Fibroblast of mammary gland (primary cell): ENCODE measurements around the gene ZBTB7C.
A peak's percentile ranks its signal among the peaks of the same experiment; 100 is the strongest.

Experiments
- DNase-seq: peaks from one replicate; pipeline ENCODE4 v3.0.0-alpha.2; 2010; ENCODE audit warnings: low read depth
- H3K4me3 ChIP-seq: 2 replicates; pipeline ENCODE4 v1.5.1; 2011; ENCODE audit warnings: low read depth, mild to moderate bottlenecking, low read length, moderate library complexity; ENCODE audit not compliant: control insufficient read depth
- TF ChIP-seq, protein P1 (sequence below): conservative IDR thresholded peaks from 2 replicates; pipeline ENCODE4 v1.5.1; 2011; ENCODE audit warnings: low read depth, low read length, inconsistent platforms; ENCODE audit not compliant: control insufficient read depth, insufficient read depth

ZBTB7C gene

GRCh38 chr18:48076461-48076860 is 332.7 kb downstream of the ZBTB7C start:
- no peak for DNase-seq
- H3K4me3 ChIP-seq = no peak overlapping the region
- TF ChIP-seq, protein P1, sequence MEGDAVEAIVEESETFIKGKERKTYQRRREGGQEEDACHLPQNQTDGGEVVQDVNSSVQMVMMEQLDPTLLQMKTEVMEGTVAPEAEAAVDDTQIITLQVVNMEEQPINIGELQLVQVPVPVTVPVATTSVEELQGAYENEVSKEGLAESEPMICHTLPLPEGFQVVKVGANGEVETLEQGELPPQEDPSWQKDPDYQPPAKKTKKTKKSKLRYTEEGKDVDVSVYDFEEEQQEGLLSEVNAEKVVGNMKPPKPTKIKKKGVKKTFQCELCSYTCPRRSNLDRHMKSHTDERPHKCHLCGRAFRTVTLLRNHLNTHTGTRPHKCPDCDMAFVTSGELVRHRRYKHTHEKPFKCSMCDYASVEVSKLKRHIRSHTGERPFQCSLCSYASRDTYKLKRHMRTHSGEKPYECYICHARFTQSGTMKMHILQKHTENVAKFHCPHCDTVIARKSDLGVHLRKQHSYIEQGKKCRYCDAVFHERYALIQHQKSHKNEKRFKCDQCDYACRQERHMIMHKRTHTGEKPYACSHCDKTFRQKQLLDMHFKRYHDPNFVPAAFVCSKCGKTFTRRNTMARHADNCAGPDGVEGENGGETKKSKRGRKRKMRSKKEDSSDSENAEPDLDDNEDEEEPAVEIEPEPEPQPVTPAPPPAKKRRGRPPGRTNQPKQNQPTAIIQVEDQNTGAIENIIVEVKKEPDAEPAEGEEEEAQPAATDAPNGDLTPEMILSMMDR = no peak

GRCh38 chr18:48075707-48076093 is 333.5 kb downstream of the ZBTB7C start:
- no peak for DNase-seq
- H3K4me3 ChIP-seq = no peak overlapping the region
- TF ChIP-seq, protein P1 = no peak

- DNase-seq = no peak
- no peak overlapping the region for H3K4me3 ChIP-seq
- TF ChIP-seq, protein P1 = no peak
These were observed 334.1 kb downstream of the ZBTB7C start for GRCh38 chr18:48074929-48075706.

DNA sequence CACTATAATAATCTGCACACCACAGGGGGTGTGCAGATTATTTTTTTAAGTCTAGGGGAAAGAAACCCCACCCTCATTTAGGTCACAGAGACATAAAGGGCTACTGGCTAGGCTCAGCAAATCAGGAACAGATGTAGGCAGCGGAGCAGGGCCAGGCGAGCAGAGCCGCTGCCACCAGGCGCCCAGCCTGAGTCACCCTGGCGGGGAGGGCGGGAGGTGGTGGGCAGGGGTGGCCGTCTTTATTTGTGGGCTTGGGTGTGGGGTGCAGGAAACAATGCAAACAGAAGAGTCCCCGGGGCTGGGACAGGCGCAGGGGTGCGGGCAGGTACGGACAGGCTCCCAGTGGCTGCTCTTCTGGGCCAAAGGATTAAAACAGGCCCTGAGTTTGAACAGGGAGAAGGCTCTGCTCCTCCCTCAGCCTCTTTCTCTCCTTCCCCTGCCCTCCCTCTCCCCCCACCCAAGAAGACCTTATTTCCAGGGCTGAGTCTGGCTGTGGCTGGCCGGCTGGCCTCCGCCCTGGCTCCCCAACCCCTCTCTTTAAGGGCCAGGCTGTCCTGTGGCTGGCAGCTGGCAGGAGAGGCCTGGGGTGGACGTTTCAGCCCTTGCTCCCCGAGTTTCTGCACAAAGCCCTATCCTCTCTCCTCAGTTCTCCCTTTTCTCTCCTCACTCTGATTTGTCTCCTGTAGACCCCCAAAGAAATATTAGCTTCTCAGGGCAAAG is 335.8 kb downstream of the ZBTB7C start:
- DNase-seq = peak; percentile 39
- no peak overlapping the region for H3K4me3 ChIP-seq
- TF ChIP-seq, protein P1 = no peak

DNA sequence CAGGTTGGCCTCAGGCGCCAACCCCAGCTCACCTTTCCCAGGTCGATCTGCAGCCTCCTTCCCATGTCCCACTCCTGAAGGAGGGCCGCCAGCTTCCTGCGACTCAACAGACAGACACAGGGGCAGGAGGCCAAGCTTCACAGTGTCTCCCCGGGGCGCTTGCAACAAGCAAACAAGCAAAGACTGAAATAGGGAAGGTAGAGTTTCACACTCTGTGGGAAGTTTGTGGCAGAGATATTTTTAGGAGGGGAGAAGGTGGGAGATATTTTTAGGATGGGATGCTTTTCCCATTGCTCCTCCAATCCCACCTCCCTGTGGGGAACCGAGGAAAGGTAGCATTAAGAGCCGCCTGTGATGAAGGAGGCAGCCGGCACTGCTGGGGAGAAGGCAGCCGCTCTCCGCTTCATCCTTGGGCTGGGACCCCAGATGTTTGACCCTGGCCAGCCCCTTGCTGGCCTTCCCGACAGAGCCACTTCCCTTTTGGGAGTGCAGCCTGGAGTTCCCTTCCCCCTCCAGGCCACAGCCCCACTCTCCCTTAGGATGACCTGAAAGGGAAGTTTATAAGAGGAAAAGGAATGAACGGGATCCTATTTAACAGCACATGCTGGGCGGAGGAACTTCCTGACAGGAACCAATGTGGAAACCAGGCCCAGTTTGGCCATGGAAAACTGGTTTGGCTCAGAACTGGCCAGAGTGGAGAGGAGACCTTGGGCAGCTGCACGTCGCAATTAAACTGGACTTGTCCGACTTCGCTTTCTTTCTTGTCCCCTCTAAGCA is 336.6 kb downstream of the ZBTB7C start:
- no peak overlapping the region for H3K4me3 ChIP-seq
- peak; percentile 18 for DNase-seq
- TF ChIP-seq, protein P1 = no peak

GRCh38 chr18:48068916-48069445 is 340.2 kb downstream of the ZBTB7C start:
- H3K4me3 ChIP-seq = no peak overlapping the region
- no peak for DNase-seq
- TF ChIP-seq, protein P1 = no peak
